Fibroblast of skin of back (primary cell): ENCODE measurements around the gene DNAH1.

Experiments used
- DNase-seq: peaks from one replicate; pipeline ENCODE4 v3.0.0-alpha.2; 2013

The DNAH1 gene

GRCh38 chr3:52405601-52406110 is 89.5 kb downstream of the DNAH1 start:
- no peak for DNase-seq

GRCh38 chr3:52406231-52406661 is 90.1 kb downstream of the DNAH1 start:
- DNase-seq = no peak

GRCh38 chr3:52406791-52407510 is 90.8 kb downstream of the DNAH1 start:
- DNase-seq = no peak

- DNase-seq = no peak
Measured at GRCh38 chr3:52407779-52408178, 91.7 kb downstream of the DNAH1 start.

GRCh38 chr3:52408466-52408865 is 92.3 kb downstream of the DNAH1 start:
- no peak for DNase-seq

GRCh38 chr3:52415800-52416199 is 99.7 kb downstream of the DNAH1 start:
- DNase-seq = no peak

GRCh38 chr3:52420388-52420787 is 104.3 kb downstream of the DNAH1 start:
- no peak for DNase-seq

GRCh38 chr3:52422669-52423068 is 106.5 kb downstream of the DNAH1 start:
- no peak for DNase-seq

- DNase-seq = no peak
Measured at GRCh38 chr3:52423173-52423572, 107.1 kb downstream of the DNAH1 start.

- DNase-seq = peak; percentile 69
Measured at GRCh38 chr3:52428151-52429005, 112.3 kb downstream of the DNAH1 start.

GRCh38 chr3:52429031-52429430 is 112.9 kb downstream of the DNAH1 start:
- DNase-seq = no peak

GRCh38 chr3:52429779-52430415 is 113.8 kb downstream of the DNAH1 start:
- no peak for DNase-seq

- DNase-seq = no peak
Measured at GRCh38 chr3:52430416-52430810, 114.3 kb downstream of the DNAH1 start.

GRCh38 chr3:52431459-52432223 is 115.5 kb downstream of the DNAH1 start:
- no peak for DNase-seq

GRCh38 chr3:52432225-52432624 is 116.1 kb downstream of the DNAH1 start:
- DNase-seq = no peak

GRCh38 chr3:52432691-52433141 is 116.6 kb downstream of the DNAH1 start:
- DNase-seq = no peak

- no peak for DNase-seq
Measured at GRCh38 chr3:52433328-52433995, 117.3 kb downstream of the DNAH1 start.

GRCh38 chr3:52433996-52434479 is 117.9 kb downstream of the DNAH1 start:
- DNase-seq = no peak

GRCh38 chr3:52434491-52435115 is 118.5 kb downstream of the DNAH1 start:
- no peak for DNase-seq

- DNase-seq = no peak
Measured at GRCh38 chr3:52435246-52436101, 119.4 kb downstream of the DNAH1 start.
